Neutrophil (primary cell): ENCODE results near the gene POMGNT1.

Experiments used
- H3K27ac ChIP-seq: fragments of 200-600 bp; sonication (generic); 2 replicates; pipeline ENCODE4 v1.5.1; 2016; ENCODE audit warnings: mild to moderate bottlenecking, moderate library complexity
- H3K27me3 ChIP-seq: fragments of 200-600 bp; sonication (generic); 2 replicates; pipeline ENCODE4 v1.6.0; 2016; ENCODE audit warnings: mild to moderate bottlenecking
- H3K36me3 ChIP-seq: fragments of 200-600 bp; sonication (generic); 2 replicates; pipeline ENCODE4 v1.5.1; 2017
- H3K4me1 ChIP-seq, 2 experiments: fragments of 200-600 bp in 1 of 2; sonication (generic) in 1 of 2; 1 replicate in 1 of 2; 2 replicates in 1 of 2; pipeline versions ENCODE4 v1.5.1 to v1.6.1; 2013 to 2016; ENCODE audit warnings: low read depth in 1 of 2, low read length in 1 of 2, mild to moderate bottlenecking in 1 of 2, moderate library complexity in 1 of 2; ENCODE audit not compliant: control insufficient read depth in 1 of 2, insufficient read depth in 1 of 2
- H3K4me3 ChIP-seq, 2 experiments: fragments of 200-600 bp in 1 of 2; sonication (generic) in 1 of 2; 1 replicate in 1 of 2; 2 replicates in 1 of 2; pipeline ENCODE4 v1.5.1; 2013 to 2016; ENCODE audit warnings: low read depth in 1 of 2, low read length in 1 of 2, mild to moderate bottlenecking in 1 of 2, moderate library complexity in 1 of 2
- H3K9me3 ChIP-seq: fragments of 200-600 bp; sonication (generic); 2 replicates; pipeline ENCODE4 v1.5.1; 2016
- TF ChIP-seq, protein P1 (sequence below): fragments of 200-600 bp; sonication (generic); IDR thresholded peaks from 2 replicates; pipeline ENCODE4 v1.5.1; 2016; ENCODE audit warnings: antibody characterized with exemption

Gene POMGNT1

DNA sequence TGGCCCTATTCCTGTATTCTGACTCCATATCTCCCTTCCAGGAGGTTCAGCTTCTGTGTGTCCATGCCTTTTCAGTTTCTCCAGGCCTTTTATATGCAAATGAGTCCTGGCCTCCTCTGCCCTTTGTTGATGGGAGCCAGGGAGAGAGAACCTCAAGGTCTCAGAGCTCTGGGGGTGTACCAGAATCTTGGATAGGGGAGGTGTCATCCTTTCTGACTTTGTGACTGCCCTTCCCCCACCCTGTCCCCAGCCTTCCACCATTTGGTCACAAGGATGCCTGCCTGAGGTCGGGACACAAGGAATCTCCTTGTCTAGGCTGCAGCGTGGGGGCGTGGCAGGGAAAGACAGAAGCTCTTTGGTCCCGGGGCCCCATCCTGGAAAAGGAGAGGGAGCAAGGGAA is 23.5 kb upstream of the POMGNT1 start:
- TF ChIP-seq, protein P1, sequence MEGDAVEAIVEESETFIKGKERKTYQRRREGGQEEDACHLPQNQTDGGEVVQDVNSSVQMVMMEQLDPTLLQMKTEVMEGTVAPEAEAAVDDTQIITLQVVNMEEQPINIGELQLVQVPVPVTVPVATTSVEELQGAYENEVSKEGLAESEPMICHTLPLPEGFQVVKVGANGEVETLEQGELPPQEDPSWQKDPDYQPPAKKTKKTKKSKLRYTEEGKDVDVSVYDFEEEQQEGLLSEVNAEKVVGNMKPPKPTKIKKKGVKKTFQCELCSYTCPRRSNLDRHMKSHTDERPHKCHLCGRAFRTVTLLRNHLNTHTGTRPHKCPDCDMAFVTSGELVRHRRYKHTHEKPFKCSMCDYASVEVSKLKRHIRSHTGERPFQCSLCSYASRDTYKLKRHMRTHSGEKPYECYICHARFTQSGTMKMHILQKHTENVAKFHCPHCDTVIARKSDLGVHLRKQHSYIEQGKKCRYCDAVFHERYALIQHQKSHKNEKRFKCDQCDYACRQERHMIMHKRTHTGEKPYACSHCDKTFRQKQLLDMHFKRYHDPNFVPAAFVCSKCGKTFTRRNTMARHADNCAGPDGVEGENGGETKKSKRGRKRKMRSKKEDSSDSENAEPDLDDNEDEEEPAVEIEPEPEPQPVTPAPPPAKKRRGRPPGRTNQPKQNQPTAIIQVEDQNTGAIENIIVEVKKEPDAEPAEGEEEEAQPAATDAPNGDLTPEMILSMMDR, result no peak
- H3K36me3 ChIP-seq, result peaks cover 3% of the 10 kb centered on the region
- H3K27ac ChIP-seq, result no peak overlapping the region
- no peak overlapping the region for H3K4me3 ChIP-seq
- no peaks in the 10 kb centered on the region for H3K9me3 ChIP-seq
- peaks cover 0 to 3% of the 10 kb centered on the region in 2 experiments for H3K4me1 ChIP-seq
- H3K27me3 ChIP-seq, result no peaks in the 10 kb centered on the region

GRCh38 chr1:46220808-46221207 is 22.6 kb upstream of the POMGNT1 start:
- no peak overlapping the region for H3K27ac ChIP-seq
- peaks cover 3% of the 10 kb centered on the region for H3K36me3 ChIP-seq
- no peaks in the 10 kb centered on the region for H3K27me3 ChIP-seq
- peaks cover 0 to 3% of the 10 kb centered on the region in 2 experiments for H3K4me1 ChIP-seq
- no peak overlapping the region for H3K4me3 ChIP-seq
- no peaks in the 10 kb centered on the region for H3K9me3 ChIP-seq
- TF ChIP-seq, protein P1, result no peak

- no peak overlapping the region for H3K27ac ChIP-seq
- no peaks in the 10 kb centered on the region for H3K9me3 ChIP-seq
- TF ChIP-seq, protein P1, result no peak
- no peak overlapping the region for H3K4me3 ChIP-seq
- peaks cover 3% of the 10 kb centered on the region for H3K36me3 ChIP-seq
- H3K4me1 ChIP-seq, result peaks cover 0 to 3% of the 10 kb centered on the region in 2 experiments
- no peaks in the 10 kb centered on the region for H3K27me3 ChIP-seq
Observed at GRCh38 chr1:46219551-46220520, 21.6 kb upstream of the POMGNT1 start.

DNA sequence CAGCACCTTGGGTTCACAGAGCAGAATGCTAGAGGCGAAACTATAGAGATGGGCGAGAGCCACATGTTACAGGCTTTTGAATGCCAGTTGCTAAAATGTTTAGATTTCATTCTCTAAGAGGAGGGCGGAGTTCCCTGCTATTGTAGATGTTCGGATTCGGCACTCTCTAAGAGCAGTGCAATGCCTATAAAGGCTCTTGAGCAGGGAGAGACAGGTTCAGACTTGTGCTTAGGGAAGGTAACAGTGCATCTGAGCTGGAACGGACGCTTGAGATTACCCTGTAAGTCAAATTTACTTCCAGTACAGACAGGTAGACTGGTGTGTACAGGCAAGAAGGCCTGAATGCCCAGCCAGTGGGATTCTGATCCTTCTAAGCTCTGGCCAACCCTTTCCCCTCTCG is 20.2 kb upstream of the POMGNT1 start:
- Histone ChIP-seq H3K36me3 (peaks cover 3% of the 10 kb centered on the region), H3K4me3 (no peak overlapping the region), H3K27me3 (no peaks in the 10 kb centered on the region), H3K4me1 (peaks cover 0 to under 1% of the 10 kb centered on the region in 2 experiments), H3K27ac (no peak overlapping the region), H3K9me3 (no peaks in the 10 kb centered on the region)
- TF ChIP-seq, protein P1, result no peak

- TF ChIP-seq, protein P1, result no peak
- no peak overlapping the region for H3K27ac ChIP-seq
- peaks cover 3% of the 10 kb centered on the region for H3K36me3 ChIP-seq
- H3K4me3 ChIP-seq, result no peak overlapping the region
- no peaks in the 10 kb centered on the region for H3K27me3 ChIP-seq
- no peaks in the 10 kb centered on the region for H3K9me3 ChIP-seq
- H3K4me1 ChIP-seq, result no peaks in the 10 kb centered on the region
Observed at GRCh38 chr1:46215504-46215903, 17.3 kb upstream of the POMGNT1 start.
